ENCODE data around the gene MKI67.

DNA sequence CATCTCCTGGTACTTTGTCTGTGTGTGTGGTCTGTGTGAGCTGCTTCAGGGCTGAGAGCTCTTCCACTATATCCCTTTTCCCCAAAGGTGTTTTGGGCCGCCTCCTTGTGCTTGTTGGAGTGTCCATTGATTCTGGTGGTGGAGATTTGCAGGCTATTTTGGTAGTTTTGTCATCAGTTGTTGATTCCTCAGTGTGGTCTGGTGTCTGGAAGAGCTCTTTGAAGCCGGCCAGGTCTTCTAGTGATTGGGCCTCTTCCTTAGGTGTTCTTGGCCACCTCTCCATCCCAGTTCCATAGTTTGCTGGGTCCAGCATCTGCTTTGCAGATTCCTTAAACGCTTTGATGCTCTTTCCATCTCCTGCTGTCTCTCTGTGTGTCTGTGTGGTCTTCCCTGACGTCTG lies 20.8 kb downstream of the MKI67 start:
- no peak for TF ChIP-seq EZH2 (IDR thresholded peaks at IDR 0.05; ENCODE audit: borderline replicate concordance, insufficient read depth, low read depth, low read length, poor library complexity, severe bottlenecking)
- TF ChIP-seq, protein P1, sequence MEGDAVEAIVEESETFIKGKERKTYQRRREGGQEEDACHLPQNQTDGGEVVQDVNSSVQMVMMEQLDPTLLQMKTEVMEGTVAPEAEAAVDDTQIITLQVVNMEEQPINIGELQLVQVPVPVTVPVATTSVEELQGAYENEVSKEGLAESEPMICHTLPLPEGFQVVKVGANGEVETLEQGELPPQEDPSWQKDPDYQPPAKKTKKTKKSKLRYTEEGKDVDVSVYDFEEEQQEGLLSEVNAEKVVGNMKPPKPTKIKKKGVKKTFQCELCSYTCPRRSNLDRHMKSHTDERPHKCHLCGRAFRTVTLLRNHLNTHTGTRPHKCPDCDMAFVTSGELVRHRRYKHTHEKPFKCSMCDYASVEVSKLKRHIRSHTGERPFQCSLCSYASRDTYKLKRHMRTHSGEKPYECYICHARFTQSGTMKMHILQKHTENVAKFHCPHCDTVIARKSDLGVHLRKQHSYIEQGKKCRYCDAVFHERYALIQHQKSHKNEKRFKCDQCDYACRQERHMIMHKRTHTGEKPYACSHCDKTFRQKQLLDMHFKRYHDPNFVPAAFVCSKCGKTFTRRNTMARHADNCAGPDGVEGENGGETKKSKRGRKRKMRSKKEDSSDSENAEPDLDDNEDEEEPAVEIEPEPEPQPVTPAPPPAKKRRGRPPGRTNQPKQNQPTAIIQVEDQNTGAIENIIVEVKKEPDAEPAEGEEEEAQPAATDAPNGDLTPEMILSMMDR (IDR thresholded peaks at IDR 0.05), result no peak

All from B cell (primary cell).